Hematopoietic multipotent progenitor cell treated with erythropoietin and hydrocortisone succinate and interleukin-3 and kit ligand, for 15 days (in vitro differentiated cells): Measurements from ENCODE around the gene CMIP.
"Not testable (repeated sequence)": the region's sequence is repeated elsewhere in the genome, so short reads cannot be mapped to it uniquely, and the experiment has no call there.

Experiments used
- DNase-seq: peaks from one replicate; pipeline ENCODE4 v3.0.0-alpha.2; 2015; ENCODE audit warnings: low spot score

The CMIP gene

GRCh38 chr16:81444448-81445121 lies at the start of gene CMIP:
Gene CMIP, plus strand, starts transcription at chr16:81444808.
- peak; percentile 83 for DNase-seq

- no peak for DNase-seq
These were observed 49.5 kb upstream of the CMIP start for GRCh38 chr16:81394966-81395655.

- no peak for DNase-seq
These were observed 47.3 kb upstream of the CMIP start for GRCh38 chr16:81397058-81397878.

- no peak for DNase-seq
These were observed 46.6 kb upstream of the CMIP start for GRCh38 chr16:81397879-81398520.

- no peak for DNase-seq
These were observed 44.7 kb upstream of the CMIP start for GRCh38 chr16:81399909-81400308.

GRCh38 chr16:81401035-81401950 lies 43.3 kb upstream of the CMIP start:
- no peak for DNase-seq

GRCh38 chr16:81403208-81403600 lies 41.4 kb upstream of the CMIP start:
- no peak for DNase-seq

GRCh38 chr16:81403601-81404391 lies 40.8 kb upstream of the CMIP start:
- peak; percentile 76 for DNase-seq

GRCh38 chr16:81405002-81405401 lies 39.6 kb upstream of the CMIP start:
- not testable (repeated sequence) for DNase-seq

GRCh38 chr16:81405702-81406113 lies 38.9 kb upstream of the CMIP start:
- DNase-seq, result no peak

- no peak for DNase-seq
These were observed 36.1 kb upstream of the CMIP start for GRCh38 chr16:81408409-81408950.

- no peak for DNase-seq
These were observed 35.5 kb upstream of the CMIP start for GRCh38 chr16:81409016-81409556.

- no peak for DNase-seq
These were observed 33.8 kb upstream of the CMIP start for GRCh38 chr16:81410643-81411293.

GRCh38 chr16:81413245-81413990 lies 31.2 kb upstream of the CMIP start:
- no peak for DNase-seq

- no peak for DNase-seq
These were observed 28.9 kb upstream of the CMIP start for GRCh38 chr16:81415751-81416150.

- no peak for DNase-seq
These were observed 27.9 kb upstream of the CMIP start for GRCh38 chr16:81416749-81417148.

GRCh38 chr16:81417210-81417609 lies 27.4 kb upstream of the CMIP start:
- no peak for DNase-seq

GRCh38 chr16:81419806-81420205 lies 24.8 kb upstream of the CMIP start:
- DNase-seq, result no peak

GRCh38 chr16:81421126-81421525 lies 23.5 kb upstream of the CMIP start:
- no peak for DNase-seq
